HepG2 (cell line): ENCODE data around the gene NOVA2. TPM values are rescaled to one million over a fixed set of nuclear protein-coding genes. Genes with fewer than 3 reads are reported as not detected.

ENCODE experiments used
- ATAC-seq: fragments of 200-7000 bp; cut with Tn5 transposase; 3 replicates; pipeline ENCODE4 v1.9.1; 2020; ENCODE audit warnings: mild to moderate bottlenecking, moderate library complexity
- BruUV-seq: library from RNA; stranded (reverse); fragments of 400-500 nt; replicated peaks from 2 replicates; lab custom pipeline; 2021; lab: Mats Ljungman, UMichigan
- CTCF ChIA-PET: fragments of 300-600 bp; formaldehyde crosslinking; extraction: SDS; loops from one replicate; lab custom pipeline; 2021; ENCODE audit warnings: low total read pairs, inconsistent platforms, low intra/inter-chr PET ratio; lab: Yijun Ruan, JAX
- POLR2A ChIA-PET: fragments of 350-600 bp; sonication (Branson Sonifier 250); formaldehyde crosslinking; loops from one replicate; lab custom pipeline; 2020; ENCODE audit warnings: antibody characterized with exemption, inconsistent platforms; lab: Yijun Ruan, JAX
- DNase-seq: peaks from one replicate; pipeline ENCODE4 v3.0.0-alpha.2; 2015; ENCODE audit warnings: low spot score
- FAIRE-seq: peaks from 3 replicates; lab custom pipeline; 2011; peaks lifted over from hg19 to GRCh38; lab: Jason Lieb, UNC
- H2AFZ ChIP-seq: one replicate; pipeline ENCODE4 v1.6.1; 2011; ENCODE audit warnings: low read length, inconsistent platforms
- H3K27ac ChIP-seq: fragments of 300-600 bp; 3 replicates; pipeline ENCODE4 v1.8.0; 2011; ENCODE audit warnings: mixed run types, mild to moderate bottlenecking, mixed read lengths, low read length, inconsistent platforms; ENCODE audit not compliant: insufficient read depth; ENCODE audit errors: extremely low read length
- H3K27me3 ChIP-seq, 2 experiments: fragments of 200-600 bp in 1 of 2; 2 replicates in 1 of 2; 3 replicates in 1 of 2; pipeline versions ENCODE4 v1.6.0 to v1.8.0; 2011; ENCODE audit warnings: low read length in 2 of 2, mild to moderate bottlenecking in 2 of 2, moderate library complexity in 2 of 2, inconsistent platforms in 1 of 2; ENCODE audit not compliant: insufficient read depth in 2 of 2, control insufficient read depth in 1 of 2
- H3K36me3 ChIP-seq, 2 experiments: fragments of 200-600 bp in 1 of 2; replicated peaks in 1 of 2; 2 replicates in 1 of 2; 3 replicates in 1 of 2; pipeline versions ENCODE4 v1.5.1 to v1.8.0; 2011; ENCODE audit warnings: low read length in 2 of 2, inconsistent platforms in 1 of 2; ENCODE audit not compliant: insufficient read depth in 2 of 2, control insufficient read depth in 1 of 2
- H3K4me1 ChIP-seq: 2 replicates; pipeline ENCODE4 v1.5.1; 2012; ENCODE audit warnings: low read length, inconsistent platforms; ENCODE audit not compliant: insufficient read depth
- H3K4me2 ChIP-seq: 2 replicates; pipeline ENCODE4 v1.6.0; 2011; ENCODE audit warnings: low read depth, low read length, inconsistent platforms
- H3K4me3 ChIP-seq, 3 experiments: fragments of 200-600 bp in 1 of 3; sonication (generic), shearing (Covaris generic) in 1 of 3; replicated peaks in 1 of 3; 2 replicates each; pipeline ENCODE4 v1.5.1; 2011 to 2016; ENCODE audit warnings: low read length in 3 of 3, inconsistent platforms in 2 of 3, low read depth in 2 of 3, mild to moderate bottlenecking in 2 of 3, control low read depth in 1 of 3, mixed read lengths in 1 of 3; ENCODE audit not compliant: insufficient read depth in 1 of 3
- H3K79me2 ChIP-seq: one replicate; pipeline ENCODE4 v1.6.1; 2011; ENCODE audit warnings: low read length, inconsistent platforms; ENCODE audit not compliant: insufficient read depth
- H3K9ac ChIP-seq: 2 replicates; pipeline ENCODE4 v1.6.0; 2011; ENCODE audit warnings: mild to moderate bottlenecking, low read depth, low read length, inconsistent platforms; ENCODE audit not compliant: insufficient read depth
- H3K9me3 ChIP-seq: 2 replicates; pipeline ENCODE4 v1.5.1; 2012; ENCODE audit warnings: mild to moderate bottlenecking, low read length
- H4K20me1 ChIP-seq: 2 replicates; pipeline ENCODE4 v1.6.0; 2011; ENCODE audit warnings: inconsistent platforms, mild to moderate bottlenecking, low read length, moderate library complexity; ENCODE audit not compliant: insufficient read depth
- ARHGAP35 ChIP-seq: sonication (generic); formaldehyde crosslinking; IDR thresholded peaks from 2 replicates; pipeline ENCODE4 v1.9.0; 2022; ENCODE audit warnings: mild to moderate bottlenecking, inconsistent platforms, moderate library complexity, missing genetic modification reagents, borderline replicate concordance
- GTF3A ChIP-seq: sonication (generic); formaldehyde crosslinking; conservative IDR thresholded peaks from 2 replicates; pipeline ENCODE4 v1.4.0; 2020; ENCODE audit warnings: mild to moderate bottlenecking, missing genetic modification reagents
- SALL1 ChIP-seq: sonication (generic); formaldehyde crosslinking; IDR thresholded peaks from 2 replicates; pipeline ENCODE4 v1.8.0; 2022; ENCODE audit warnings: mild to moderate bottlenecking, missing genetic modification reagents
- SATB2 ChIP-seq: sonication (generic); formaldehyde crosslinking; IDR thresholded peaks from 2 replicates; pipeline ENCODE4 v1.5.0; 2020; ENCODE audit warnings: missing genetic modification reagents
- TAF15 ChIP-seq: fragments of 200-400 bp; formaldehyde crosslinking; IDR thresholded peaks from one replicate; pipeline ENCODE4 v1.6.1; 2018; ENCODE audit warnings: mild to moderate bottlenecking, low read depth, low read length; ENCODE audit not compliant: poor library complexity, severe bottlenecking
- TEAD3 ChIP-seq: optimal IDR thresholded peaks from 2 replicates; pipeline ENCODE3; 2016; ENCODE audit warnings: borderline replicate concordance
- ZNF253 ChIP-seq: sonication (generic); formaldehyde crosslinking; IDR thresholded peaks from 2 replicates; pipeline ENCODE4 v1.8.0; 2022; ENCODE audit warnings: mild to moderate bottlenecking, missing genetic modification reagents, borderline replicate concordance
- ZNF749 ChIP-seq: sonication (generic); formaldehyde crosslinking; IDR thresholded peaks from 2 replicates; pipeline ENCODE4 v1.8.0; 2022; ENCODE audit warnings: mild to moderate bottlenecking, missing genetic modification reagents, moderate library complexity, borderline replicate concordance
- ZNF83 ChIP-seq: sonication (generic); formaldehyde crosslinking; IDR thresholded peaks from 2 replicates; pipeline ENCODE4 v1.4.0; 2020; ENCODE audit warnings: missing genetic modification reagents, mild to moderate bottlenecking, borderline replicate concordance
- WGBS: methylation state at CpG from one replicate; pipeline ENCODE4 v1.1.6; 2017; ENCODE audit warnings: low lambda C conversion rate; 5-methylcytosine and 5-hydroxymethylcytosine counted together
- in situ Hi-C: cut with HindIII; loops from 2 replicates; pipeline ENCODE4 v1.10.0; 2017; ENCODE audit warnings: low pct_unique_long_range_greater_than_20kb; ENCODE audit not compliant: extremely low pct_ligation_motif_present
- intact Hi-C: fragments of 100-400 bp; cut with micrococcal nuclease; formaldehyde crosslinking; loops from one replicate; pipeline ENCODE4 v1.10.0; 2022; ENCODE audit not compliant: unreplicated experiment
- polyA plus RNA-seq, 8 experiments: library from polyadenylated mRNA; depleted of rRNA in 3 of 8; stranded (reverse) in 7 of 8; unstranded in 1 of 8; fragments of >200 nt; fragmentation: Illumina TruSeq in 4 of 8; extraction: Trizol in 4 of 8; gene quantifications; 2 replicates each; pipeline versions ENCODE4 v1.2.1 to v1.2.3, GENCODE V29; 2011 to 2016; ENCODE audit warnings: low read depth in 4 of 8, missing spikeins in 1 of 8, mixed read lengths in 1 of 8; ENCODE audit not compliant: insufficient read depth in 1 of 8
- total RNA-seq, 5 experiments: library from RNA; depleted of rRNA; stranded (reverse); fragments of >200 nt; fragmentation: Illumina TruSeq; extraction: Trizol; gene quantifications; 2 replicates each; pipeline ENCODE4 v1.2.3, GENCODE V29; 2016; ENCODE audit warnings: low read depth in 1 of 5
- TF ChIP-seq, protein P1 (sequence below): sonication (generic); formaldehyde crosslinking; IDR thresholded peaks from 2 replicates; pipeline ENCODE4 v1.4.0; 2020; ENCODE audit warnings: missing genetic modification reagents, borderline replicate concordance
- TF ChIP-seq, protein P2 (sequence below): sonication (generic); formaldehyde crosslinking; IDR thresholded peaks from 2 replicates; pipeline ENCODE4 v1.8.1; 2023; ENCODE audit warnings: mild to moderate bottlenecking, inconsistent platforms, moderate library complexity, missing genetic modification reagents, borderline replicate concordance

NOVA2 gene
- total and polyA plus RNA-seq, 2 of the 13 experiments (the other 11 are each of a cell fraction or from before 2014, with no cell fraction given), result not detected

DNA sequence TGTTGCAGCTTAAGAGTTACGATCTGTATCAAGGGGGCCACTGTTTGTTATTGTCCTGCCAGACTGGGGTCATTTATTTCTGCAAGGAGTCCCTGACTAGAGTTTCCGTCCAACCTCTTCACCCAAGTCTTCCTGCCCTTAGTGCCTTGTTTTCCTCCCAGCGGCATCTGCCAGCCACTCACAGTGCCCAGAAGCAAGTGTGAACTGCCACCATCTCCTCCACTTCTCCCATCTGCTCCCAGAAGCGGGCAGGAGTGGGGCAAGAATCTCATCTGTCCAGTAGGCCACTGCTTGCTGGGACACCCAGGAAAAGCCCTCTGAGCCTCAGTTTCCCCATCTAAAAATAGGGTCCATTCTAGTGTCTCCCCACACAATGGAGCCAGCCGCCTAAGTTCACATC lies 4.0 kb downstream of the NOVA2 start:
- ChIA-PET POLR2A (no interaction called here), CTCF (no interaction called here)
- ATAC-seq (no peak), DNase-seq (no peak), FAIRE-seq (no peak)
- Histone ChIP-seq H3K4me3 (no peak overlapping the region), H3K4me2 (no peak overlapping the region), H4K20me1 (no peaks in the 10 kb centered on the region), H3K79me2 (no peaks in the 10 kb centered on the region), H3K27me3 (peaks cover 0 to 33% of the 10 kb centered on the region in 2 experiments; a peak in 4 of 5 replicates), H3K9me3 (no peaks in the 10 kb centered on the region), H3K9ac (no peak overlapping the region), H2AFZ (no peak overlapping the region), H3K4me1 (no peaks in the 10 kb centered on the region)
- WGBS, result 31% methylated on average over 5 of the region's 5 CpGs
- in situ Hi-C loops, result no loop called here
- no TSS peak for BruUV-seq
- TF ChIP-seq SATB2 (CRISPR knock-in tag) (no peak), ZNF749 (no peak), GTF3A (CRISPR knock-in tag) (no peak), SALL1 (CRISPR knock-in tag) (no peak), ZNF83 (CRISPR knock-in tag) (no peak), ARHGAP35 (CRISPR knock-in tag) (no peak), TEAD3 (CRISPR knock-in tag) (no peak), TAF15 (no peak), ZNF253 (CRISPR knock-in tag) (no peak)
- TF ChIP-seq, protein P1, sequence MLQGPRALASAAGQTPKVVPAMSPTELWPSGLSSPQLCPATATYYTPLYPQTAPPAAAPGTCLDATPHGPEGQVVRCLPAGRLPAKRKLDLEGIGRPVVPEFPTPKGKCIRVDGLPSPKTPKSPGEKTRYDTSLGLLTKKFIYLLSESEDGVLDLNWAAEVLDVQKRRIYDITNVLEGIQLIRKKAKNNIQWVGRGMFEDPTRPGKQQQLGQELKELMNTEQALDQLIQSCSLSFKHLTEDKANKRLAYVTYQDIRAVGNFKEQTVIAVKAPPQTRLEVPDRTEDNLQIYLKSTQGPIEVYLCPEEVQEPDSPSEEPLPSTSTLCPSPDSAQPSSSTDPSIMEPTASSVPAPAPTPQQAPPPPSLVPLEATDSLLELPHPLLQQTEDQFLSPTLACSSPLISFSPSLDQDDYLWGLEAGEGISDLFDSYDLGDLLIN (CRISPR knock-in tag), result no peak
- TF ChIP-seq, protein P2, sequence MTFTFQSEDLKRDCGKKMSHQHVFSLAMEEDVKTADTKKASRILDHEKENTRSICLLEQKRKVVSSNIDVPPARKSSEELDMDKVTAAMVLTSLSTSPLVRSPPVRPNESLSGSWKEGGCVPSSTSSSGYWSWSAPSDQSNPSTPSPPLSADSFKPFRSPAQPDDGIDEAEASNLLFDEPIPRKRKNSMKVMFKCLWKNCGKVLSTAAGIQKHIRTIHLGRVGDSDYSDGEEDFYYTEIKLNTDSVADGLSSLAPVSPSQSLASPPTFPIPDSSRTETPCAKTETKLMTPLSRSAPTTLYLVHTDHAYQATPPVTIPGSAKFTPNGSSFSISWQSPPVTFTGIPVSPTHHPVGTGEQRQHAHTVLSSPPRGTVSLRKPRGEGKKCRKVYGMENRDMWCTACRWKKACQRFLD (CRISPR knock-in tag), result no peak
- TF ChIP-seq, all 625 proteins: peak for 0
- Histone ChIP-seq H3K27ac (no peak overlapping the region), H3K36me3 (no peaks in the 10 kb centered on the region)
- intact Hi-C loops, result no loop called here
